Activated CD8-positive, alpha-beta T cell treated with anti-CD3 and anti-CD28 coated beads for 36 hours (primary cell): Measurements from ENCODE around the gene RAB12. TPM values are rescaled to one million over a fixed set of nuclear protein-coding genes. Genes with fewer than 3 reads are reported as not detected.
"Not testable (repeated sequence)": the region's sequence is repeated elsewhere in the genome, so short reads cannot be mapped to it uniquely, and the experiment has no call there.

Experiments
- ATAC-seq: fragments of 200-7000 bp; cut with Tn5 transposase; one replicate; pipeline ENCODE4 v1.10.0; 2021; ENCODE audit warnings: mild to moderate bottlenecking, moderate library complexity
- CTCF ChIA-PET: fragments of 350-600 bp; sonication (Branson Sonifier 250); formaldehyde crosslinking; loops from one replicate; lab custom pipeline; 2021; ENCODE audit warnings: antibody characterized with exemption; lab: Charles Lee
- POLR2A ChIA-PET: fragments of 350-600 bp; sonication (Branson Sonifier 250); formaldehyde crosslinking; loops from one replicate; lab custom pipeline; 2021; ENCODE audit warnings: antibody characterized with exemption; lab: Charles Lee
- DNase-seq: peaks from one replicate; pipeline ENCODE4 v3.0.0-alpha.2; 2020
- H3K27ac Mint-ChIP-seq: one replicate; pipeline ENCODE4 v1.8.0; 2021; ENCODE audit warnings: mild to moderate bottlenecking, mixed read lengths
- H3K27me3 Mint-ChIP-seq: one replicate; pipeline ENCODE4 v1.8.0; 2021; ENCODE audit warnings: mixed read lengths
- H3K36me3 Mint-ChIP-seq: one replicate; pipeline ENCODE4 v1.8.0; 2021; ENCODE audit warnings: low read depth, mixed read lengths
- H3K4me1 Mint-ChIP-seq: one replicate; pipeline ENCODE4 v1.8.0; 2021; ENCODE audit warnings: low read depth, mixed read lengths
- H3K4me3 Mint-ChIP-seq: one replicate; pipeline ENCODE4 v1.8.0; 2021; ENCODE audit warnings: mild to moderate bottlenecking, moderate library complexity, mixed read lengths
- H3K9me3 Mint-ChIP-seq: one replicate; pipeline ENCODE4 v1.8.0; 2021; ENCODE audit warnings: mixed read lengths
- intact Hi-C: fragments of 100-400 bp; cut with micrococcal nuclease; formaldehyde crosslinking; loops from one replicate; pipeline ENCODE4 v1.10.0; 2022
- total RNA-seq, 2 experiments: library from RNA; stranded (reverse); gene quantifications; one replicate each; pipeline ENCODE4 v1.2.3, GENCODE V29; 2021
- TF ChIP-seq, protein P1 (sequence below): fragments of 200-600 bp; IDR thresholded peaks from one replicate; pipeline ENCODE4 v1.8.0; 2022; ENCODE audit warnings: antibody characterized with exemption, mild to moderate bottlenecking

The RAB12 gene
- total RNA-seq, 2 experiments from 2014 or later = 11.9 to 13.7 TPM

GRCh38 chr18:8643326-8643878, 34.2 kb downstream of the RAB12 start:
- CTCF ChIA-PET = interaction anchor here (4.5 kb wide), 1 partner anchor 11 kb away, joined by 24 read pairs; no protein-coding TSS in a partner anchor
- H3K36me3 Mint-ChIP-seq = peaks cover 28% of the 10 kb centered on the region
- peaks cover 8% of the 10 kb centered on the region for H3K27me3 Mint-ChIP-seq
- no peaks in the 10 kb centered on the region for H3K4me1 Mint-ChIP-seq
- intact Hi-C loops = no loop called here
- POLR2A ChIA-PET = no interaction called here
- no peak overlapping the region for H3K4me3 Mint-ChIP-seq
- TF ChIP-seq, protein P1, sequence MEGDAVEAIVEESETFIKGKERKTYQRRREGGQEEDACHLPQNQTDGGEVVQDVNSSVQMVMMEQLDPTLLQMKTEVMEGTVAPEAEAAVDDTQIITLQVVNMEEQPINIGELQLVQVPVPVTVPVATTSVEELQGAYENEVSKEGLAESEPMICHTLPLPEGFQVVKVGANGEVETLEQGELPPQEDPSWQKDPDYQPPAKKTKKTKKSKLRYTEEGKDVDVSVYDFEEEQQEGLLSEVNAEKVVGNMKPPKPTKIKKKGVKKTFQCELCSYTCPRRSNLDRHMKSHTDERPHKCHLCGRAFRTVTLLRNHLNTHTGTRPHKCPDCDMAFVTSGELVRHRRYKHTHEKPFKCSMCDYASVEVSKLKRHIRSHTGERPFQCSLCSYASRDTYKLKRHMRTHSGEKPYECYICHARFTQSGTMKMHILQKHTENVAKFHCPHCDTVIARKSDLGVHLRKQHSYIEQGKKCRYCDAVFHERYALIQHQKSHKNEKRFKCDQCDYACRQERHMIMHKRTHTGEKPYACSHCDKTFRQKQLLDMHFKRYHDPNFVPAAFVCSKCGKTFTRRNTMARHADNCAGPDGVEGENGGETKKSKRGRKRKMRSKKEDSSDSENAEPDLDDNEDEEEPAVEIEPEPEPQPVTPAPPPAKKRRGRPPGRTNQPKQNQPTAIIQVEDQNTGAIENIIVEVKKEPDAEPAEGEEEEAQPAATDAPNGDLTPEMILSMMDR = no peak
- H3K27ac Mint-ChIP-seq = no peak overlapping the region
- no peak for DNase-seq
- H3K9me3 Mint-ChIP-seq = no peaks in the 10 kb centered on the region
- no peak for ATAC-seq

- H3K27me3 Mint-ChIP-seq = peaks cover 28% of the 10 kb centered on the region
- POLR2A ChIA-PET, CTCF ChIA-PET, H3K36me3 Mint-ChIP-seq, DNase-seq, intact Hi-C loops, ATAC-seq, H3K9me3 Mint-ChIP-seq, H3K27ac Mint-ChIP-seq, H3K4me1 Mint-ChIP-seq, H3K4me3 Mint-ChIP-seq: not testable (repeated sequence)
Observed at GRCh38 chr18:8647359-8647758, 38.1 kb downstream of the RAB12 start.

- H3K36me3 Mint-ChIP-seq, H3K4me1 Mint-ChIP-seq, H3K9me3 Mint-ChIP-seq, ATAC-seq, H3K27ac Mint-ChIP-seq, H3K4me3 Mint-ChIP-seq, POLR2A ChIA-PET, DNase-seq: not testable (repeated sequence)
- intact Hi-C loops = loop anchor here (5.0 kb wide), 1 partner anchor 336 kb away; no protein-coding TSS in a partner anchor
- CTCF ChIA-PET = interaction anchor here (1.5 to 4.1 kb wide), 2 partner anchors 11 to 336 kb away, joined by 5 to 37 read pairs; no protein-coding TSS in a partner anchor
- peaks cover 31% of the 10 kb centered on the region for H3K27me3 Mint-ChIP-seq
Observed at GRCh38 chr18:8651478-8652261, 42.4 kb downstream of the RAB12 start.

- ATAC-seq (no peak), DNase-seq (no peak)
- Mint-ChIP-seq H3K27me3 (peaks cover 16% of the 10 kb centered on the region), H3K27ac (no peak overlapping the region), H3K4me3 (no peak overlapping the region), H3K4me1 (no peaks in the 10 kb centered on the region), H3K36me3 (no peaks in the 10 kb centered on the region), H3K9me3 (no peaks in the 10 kb centered on the region)
- intact Hi-C loops = loop anchor here (5.0 kb wide), 1 partner anchor 333 kb away; no protein-coding TSS in a partner anchor
- CTCF ChIA-PET = interaction anchor here (0.8 to 4.1 kb wide), 17 partner anchors 11 to 860 kb away, joined by 3 to 37 read pairs (median 4); no protein-coding TSS in a partner anchor
- POLR2A ChIA-PET = no interaction called here
- TF ChIP-seq, protein P1 = peak; percentile 88
Observed at GRCh38 chr18:8654503-8655451, 45.5 kb downstream of the RAB12 start.

DNA sequence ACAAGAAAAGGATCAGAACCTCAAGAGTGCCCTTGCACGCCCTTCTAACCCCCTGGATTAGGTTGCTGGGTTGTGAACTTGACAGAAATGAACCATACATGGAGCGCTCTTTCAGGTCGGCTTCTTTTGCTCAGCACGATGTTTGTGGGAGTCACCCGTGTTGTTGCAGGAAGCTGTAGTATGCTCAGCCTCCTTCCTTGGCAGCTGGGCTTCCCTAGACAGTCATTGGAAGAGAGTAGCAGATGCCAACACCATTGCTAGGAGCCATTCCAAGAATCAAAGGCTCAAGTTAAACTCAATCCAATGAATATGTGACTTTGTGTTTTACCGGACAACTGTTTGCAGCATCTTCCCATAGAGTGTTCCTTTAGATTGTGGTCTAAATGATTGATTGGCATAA, 47.0 kb downstream of the RAB12 start:
- CTCF ChIA-PET = interaction anchor here (1.1 to 3.5 kb wide), 4 partner anchors 13 to 331 kb away, joined by 3 to 24 read pairs (median 9); no protein-coding TSS in a partner anchor
- H3K4me3 Mint-ChIP-seq = no peak overlapping the region

More for the DNA sequence above, 47.0 kb downstream of the RAB12 start:
- no peak for ATAC-seq
- no peak overlapping the region for H3K27ac Mint-ChIP-seq
- peaks cover 8% of the 10 kb centered on the region for H3K27me3 Mint-ChIP-seq
- no peaks in the 10 kb centered on the region for H3K4me1 Mint-ChIP-seq
- H3K9me3 Mint-ChIP-seq = no peaks in the 10 kb centered on the region
- TF ChIP-seq, protein P1 = no peak
- POLR2A ChIA-PET = no interaction called here
- intact Hi-C loops = no loop called here
- no peak for DNase-seq
- no peaks in the 10 kb centered on the region for H3K36me3 Mint-ChIP-seq
